Measurements from ENCODE around the gene NAAA.

Gene NAAA

DNA sequence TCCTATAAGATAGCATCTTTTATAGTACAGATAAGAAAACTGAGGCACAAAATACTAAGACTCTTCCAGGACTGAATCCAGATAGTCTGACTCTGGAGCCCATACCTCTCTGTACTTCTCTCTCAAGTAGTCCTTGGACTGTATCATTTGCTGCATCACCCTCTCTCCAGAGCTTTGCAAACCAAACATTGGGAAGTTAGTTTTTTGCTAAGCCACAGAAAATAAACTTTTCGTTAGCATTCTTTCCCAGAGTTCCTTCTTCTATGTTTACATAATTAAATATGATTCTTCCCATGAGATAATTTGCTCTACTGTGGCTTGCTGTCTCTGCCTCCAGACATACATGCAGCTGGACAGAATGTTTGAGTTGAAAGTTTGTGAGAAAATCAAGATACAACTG is 60.5 kb downstream of the NAAA start:
- H3K9me3 Mint-ChIP-seq, result no peaks in the 10 kb centered on the region

DNA sequence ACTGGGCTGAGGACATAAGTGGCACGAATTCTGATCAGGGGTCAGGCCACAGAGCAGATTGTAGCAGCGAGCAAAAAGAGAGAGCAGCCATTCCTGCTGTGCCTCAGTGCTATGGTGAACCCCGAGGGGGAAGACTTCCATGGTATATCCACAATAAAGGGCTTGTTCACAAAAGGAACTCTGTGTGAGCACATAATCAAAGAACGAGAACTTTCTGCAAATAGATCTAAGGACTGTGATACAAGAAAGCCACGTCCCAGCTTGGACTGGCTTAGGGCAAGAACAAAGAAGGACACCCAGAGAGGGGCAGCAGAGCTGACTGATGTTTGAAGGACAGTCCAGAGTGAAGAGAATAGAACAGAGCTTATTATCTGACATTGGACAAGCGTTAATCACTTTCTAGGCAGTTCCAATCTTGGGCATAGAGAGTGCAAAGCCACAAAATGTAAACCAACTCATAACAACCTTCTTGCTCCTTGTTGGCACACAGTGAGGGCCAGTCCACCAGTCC is 62.5 kb downstream of the NAAA start:
- no peak for ATAC-seq (replicated peaks; ENCODE audit: extremely low read depth, poor library complexity, severe bottlenecking)

More for the DNA sequence above, 60.5 kb downstream of the NAAA start:
- Mint-ChIP-seq H3K4me3 (no peak overlapping the region), H3K4me1 (no peaks in the 10 kb centered on the region), H3K27me3 (peaks cover 8% of the 10 kb centered on the region), H3K27ac (ENCODE audit: low read depth) (no peak overlapping the region), H3K36me3 (ENCODE audit: insufficient read depth) (peaks cover 3% of the 10 kb centered on the region)
- no peak for DNase-seq (ENCODE audit: low spot score in 2 of 2)
- no peak for ATAC-seq (replicated peaks; ENCODE audit: extremely low read depth, poor library complexity, severe bottlenecking)

DNA sequence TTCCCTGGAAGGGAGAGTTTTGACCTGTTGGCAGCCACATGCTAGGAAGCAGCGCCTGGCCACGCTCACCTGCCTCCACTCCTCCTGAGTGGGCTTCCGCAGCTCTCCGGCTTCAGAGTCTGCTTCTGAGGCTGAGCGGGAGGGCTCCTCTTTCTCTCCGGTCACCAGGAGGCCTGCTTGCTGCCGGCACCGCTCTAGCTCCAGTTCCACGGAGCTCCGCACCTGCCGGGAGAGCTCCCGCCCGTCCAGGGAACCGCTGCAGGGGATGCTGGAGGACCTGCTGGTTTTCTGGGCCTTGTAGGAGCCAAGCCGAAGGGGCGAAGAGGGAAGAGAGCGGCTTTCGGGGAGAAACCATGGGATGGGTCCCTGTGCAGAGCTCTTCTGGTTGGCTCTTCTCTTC is 64.6 kb downstream of the NAAA start:
- H3K9me3 Mint-ChIP-seq, result no peaks in the 10 kb centered on the region
- no peak overlapping the region for H3K4me3 Mint-ChIP-seq
- peaks cover 9% of the 10 kb centered on the region for H3K27me3 Mint-ChIP-seq
- no peak overlapping the region for H3K27ac Mint-ChIP-seq (ENCODE audit: low read depth)
- no peaks in the 10 kb centered on the region for H3K4me1 Mint-ChIP-seq
- DNase-seq (ENCODE audit: low spot score in 2 of 2) (no peak), ATAC-seq (replicated peaks; ENCODE audit: extremely low read depth, poor library complexity, severe bottlenecking) (no peak)
- peaks cover 3% of the 10 kb centered on the region for H3K36me3 Mint-ChIP-seq (ENCODE audit: insufficient read depth)

More for the DNA sequence above, 62.5 kb downstream of the NAAA start:
- Mint-ChIP-seq H3K4me1 (no peaks in the 10 kb centered on the region), H3K4me3 (no peak overlapping the region), H3K27ac (ENCODE audit: low read depth) (no peak overlapping the region), H3K27me3 (peaks cover 9% of the 10 kb centered on the region), H3K9me3 (no peaks in the 10 kb centered on the region), H3K36me3 (ENCODE audit: insufficient read depth) (peaks cover 3% of the 10 kb centered on the region)
- no peak for DNase-seq (ENCODE audit: low spot score in 2 of 2)

DNA sequence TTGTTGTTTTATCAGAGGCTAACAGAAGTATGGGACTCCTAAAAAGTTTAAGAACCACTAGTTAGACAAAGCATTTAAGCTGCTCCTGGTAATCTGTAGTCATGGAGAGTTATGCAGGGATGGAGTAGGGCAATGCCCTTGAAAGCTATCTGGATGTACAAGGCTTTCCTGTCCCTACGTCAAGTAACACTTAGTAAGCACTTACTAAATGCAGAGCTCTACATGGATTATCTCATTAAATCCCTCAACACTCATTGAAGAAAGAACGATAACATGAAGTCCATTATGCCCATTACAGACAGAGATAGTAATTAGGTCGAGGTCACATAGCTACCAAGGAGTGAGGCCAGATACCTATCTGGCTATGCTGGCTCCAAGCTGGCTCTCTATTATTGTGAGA is 71.7 kb downstream of the NAAA start:
- Mint-ChIP-seq H3K4me1 (no peaks in the 10 kb centered on the region), H3K9me3 (no peaks in the 10 kb centered on the region), H3K4me3 (no peak overlapping the region), H3K36me3 (ENCODE audit: insufficient read depth) (no peaks in the 10 kb centered on the region), H3K27me3 (no peaks in the 10 kb centered on the region), H3K27ac (ENCODE audit: low read depth) (no peak overlapping the region)
- DNase-seq (ENCODE audit: low spot score in 2 of 2) (no peak), ATAC-seq (replicated peaks; ENCODE audit: extremely low read depth, poor library complexity, severe bottlenecking) (no peak)

DNA sequence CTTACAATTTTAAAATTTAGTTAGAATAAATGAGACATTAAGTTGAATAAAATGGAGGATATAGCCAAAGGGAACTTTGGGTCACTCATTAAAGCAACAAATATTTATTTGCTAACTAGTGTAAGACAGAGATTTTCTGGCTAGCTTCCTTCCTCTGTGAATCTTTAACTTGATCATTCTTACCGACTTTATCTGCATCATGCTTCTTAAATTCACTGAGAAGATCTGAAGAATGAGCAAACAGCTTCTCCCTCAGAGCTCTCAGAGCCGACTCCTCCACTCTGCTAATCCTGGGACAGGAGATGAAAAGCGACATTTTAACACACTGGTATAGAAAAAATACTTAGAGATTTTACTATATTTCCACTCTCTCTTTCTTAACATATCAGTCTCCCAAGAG is 73.7 kb downstream of the NAAA start:
- Mint-ChIP-seq H3K27me3 (no peaks in the 10 kb centered on the region), H3K36me3 (ENCODE audit: insufficient read depth) (no peaks in the 10 kb centered on the region), H3K9me3 (no peaks in the 10 kb centered on the region), H3K4me1 (no peaks in the 10 kb centered on the region), H3K4me3 (no peak overlapping the region), H3K27ac (ENCODE audit: low read depth) (no peak overlapping the region)
- no peak for ATAC-seq (replicated peaks; ENCODE audit: extremely low read depth, poor library complexity, severe bottlenecking)
- no peak for DNase-seq (ENCODE audit: low spot score in 2 of 2)
